PC-9 (cell line): ENCODE measurements around the gene UPK2. TPM values are rescaled to one million over a fixed set of nuclear protein-coding genes. Genes with fewer than 3 reads are reported as not detected.

Experiments used
- BruUV-seq: library from RNA; stranded (reverse); fragments of 400-500 nt; replicated peaks from 2 replicates; lab custom pipeline; 2021; lab: Mats Ljungman, UMichigan
- CTCF ChIA-PET: fragments of 300-600 bp; sonication (Branson Sonifier 250); formaldehyde crosslinking; loops from one replicate; lab custom pipeline; 2022; ENCODE audit warnings: antibody characterized with exemption; lab: Charles Lee
- POLR2A ChIA-PET: fragments of 300-600 bp; sonication (Branson Sonifier 250); formaldehyde crosslinking; loops from one replicate; lab custom pipeline; 2022; ENCODE audit warnings: antibody characterized with exemption; ENCODE audit not compliant: unreplicated experiment; lab: Charles Lee
- DNase-seq, 2 experiments: peaks; one replicate each; pipeline versions ENCODE4 v3.0.0 to v3.0.0-alpha.2; 2015 to 2022; ENCODE audit warnings: mixed read lengths in 1 of 2
- H2AFZ ChIP-seq: fragments of 200-600 bp; sonication (generic); 2 replicates; pipeline ENCODE4 v1.8.1; 2017; ENCODE audit warnings: antibody characterized with exemption
- H3F3A ChIP-seq: fragments of 200-600 bp; sonication (generic); 2 replicates; pipeline ENCODE4 v1.8.1; 2017; ENCODE audit warnings: antibody characterized with exemption, mild to moderate bottlenecking, low read depth; ENCODE audit not compliant: insufficient read depth
- H3K27ac ChIP-seq: fragments of 200-600 bp; sonication (generic); 2 replicates; pipeline ENCODE4 v1.6.1; 2016; ENCODE audit warnings: mixed run types
- H3K27me3 ChIP-seq: fragments of 200-600 bp; sonication (generic); 2 replicates; pipeline ENCODE4 v1.6.1; 2016; ENCODE audit warnings: low read depth, mixed run types; ENCODE audit not compliant: insufficient read depth
- H3K36me3 ChIP-seq: fragments of 200-600 bp; sonication (generic); 2 replicates; pipeline ENCODE4 v1.6.1; 2016; ENCODE audit warnings: low read depth, mixed run types
- H3K4me1 ChIP-seq: fragments of 200-600 bp; sonication (generic); replicated peaks from 2 replicates; pipeline ENCODE4 v1.6.1; 2016; ENCODE audit warnings: mixed run types; ENCODE audit not compliant: insufficient read depth
- H3K4me2 ChIP-seq: fragments of 200-600 bp; sonication (generic); 2 replicates; pipeline ENCODE4 v1.6.1; 2017; ENCODE audit warnings: mixed run types
- H3K4me3 ChIP-seq: fragments of 200-600 bp; sonication (generic); 2 replicates; pipeline ENCODE4 v1.6.1; 2016; ENCODE audit warnings: mixed run types
- H3K79me2 ChIP-seq: fragments of 200-600 bp; sonication (generic); 2 replicates; pipeline ENCODE4 v1.6.1; 2017; ENCODE audit warnings: low read depth, mixed run types
- H3K9me2 ChIP-seq: fragments of 200-600 bp; sonication (generic); 2 replicates; pipeline ENCODE4 v1.8.1; 2017; ENCODE audit warnings: mild to moderate bottlenecking; ENCODE audit not compliant: insufficient read depth
- H3K9me3 ChIP-seq: fragments of 200-600 bp; sonication (generic); 2 replicates; pipeline ENCODE4 v1.8.1; 2016; ENCODE audit warnings: low read depth; ENCODE audit not compliant: insufficient read depth
- H4K20me1 ChIP-seq: fragments of 200-600 bp; sonication (generic); 2 replicates; pipeline ENCODE4 v1.8.1; 2017; ENCODE audit not compliant: insufficient read depth
- CTCF ChIP-seq: fragments of 200-600 bp; sonication (generic); conservative IDR thresholded peaks from 2 replicates; pipeline ENCODE4 v1.6.1; 2017; ENCODE audit warnings: mixed run types, antibody characterized with exemption, mild to moderate bottlenecking, moderate library complexity
- EZH2 ChIP-seq: fragments of 200-600 bp; sonication (generic); IDR thresholded peaks from 2 replicates; pipeline ENCODE4 v1.8.0; 2017; ENCODE audit warnings: antibody characterized with exemption, low read depth
- intact Hi-C: fragments of 100-400 bp; cut with micrococcal nuclease; formaldehyde crosslinking; loops from one replicate; pipeline ENCODE4 v1.10.0; 2022; ENCODE audit not compliant: unreplicated experiment
- total RNA-seq: library from RNA; stranded (reverse); gene quantifications from 2 replicates; pipeline ENCODE4 v1.2.3, GENCODE V29; 2021

UPK2 gene
- total RNA-seq, 1 experiment from 2014 or later, result 17.1 TPM

GRCh38 chr11:118910309-118911112 is 45.6 kb upstream of the UPK2 start:
- intact Hi-C loops, result loop anchor here (5.0 kb wide), 1 partner anchor 407 kb away; the partner anchor contains the start of gene MCAM
- H4K20me1 ChIP-seq, result peaks cover 17% of the 10 kb centered on the region
- no peaks in the 10 kb centered on the region for H3K9me2 ChIP-seq
- H3K27ac ChIP-seq, result peak overlapping the region; percentile 96
- ChIA-PET CTCF (no interaction called here), POLR2A (interaction anchor here (0.6 to 1.8 kb wide), 3 partner anchors 8 to 17 kb away, joined by 4 to 9 read pairs (median 5); no protein-coding TSS in a partner anchor)
- no peak overlapping the region for H2AFZ ChIP-seq
- H3F3A ChIP-seq, result peaks cover 76% of the 10 kb centered on the region
- peak overlapping the region; percentile 61 for H3K4me3 ChIP-seq
- H3K4me2 ChIP-seq, result peak overlapping the region; percentile 98
- no peaks in the 10 kb centered on the region for H3K9me3 ChIP-seq
- no peaks in the 10 kb centered on the region for H3K27me3 ChIP-seq
- BruUV-seq, result no TSS peak
- peak; percentile 84 to 88 for DNase-seq
- H3K79me2 ChIP-seq, result peaks cover 85% of the 10 kb centered on the region
- no peak for TF ChIP-seq EZH2
- no peak for TF ChIP-seq CTCF
- peaks cover 80% of the 10 kb centered on the region for H3K4me1 ChIP-seq
- H3K36me3 ChIP-seq, result peaks cover 18% of the 10 kb centered on the region

GRCh38 chr11:118911113-118911879 is 44.8 kb upstream of the UPK2 start:
- TSS peak; percentile 71 for BruUV-seq
- Histone ChIP-seq H3K27me3 (no peaks in the 10 kb centered on the region), H3K4me2 (peak overlapping the region; percentile 98), H3K36me3 (peaks cover 16% of the 10 kb centered on the region), H4K20me1 (peaks cover 10% of the 10 kb centered on the region), H3K9me2 (no peaks in the 10 kb centered on the region), H3K79me2 (peaks cover 85% of the 10 kb centered on the region), H3K9me3 (no peaks in the 10 kb centered on the region), H3K27ac (peak overlapping the region; percentile 96), H3K4me1 (peaks cover 88% of the 10 kb centered on the region), H3K4me3 (peak overlapping the region; percentile 61), H3F3A (peaks cover 80% of the 10 kb centered on the region), H2AFZ (no peak overlapping the region)
- TF ChIP-seq EZH2 (no peak), CTCF (no peak)
- CTCF ChIA-PET, result interaction anchor here (0.6 kb wide), 2 partner anchors 85 to 195 kb away, joined by 6 read pairs; no protein-coding TSS in a partner anchor
- intact Hi-C loops, result loop anchor here (5.0 kb wide), 1 partner anchor 406 kb away; the partner anchor contains the start of gene MCAM
- POLR2A ChIA-PET, result interaction anchor here (1.2 to 1.8 kb wide), 2 partner anchors 11 to 15 kb away, joined by 9 to 10 read pairs; partner anchors contain the start of gene BCL9L
- DNase-seq, result peak; percentile 71 to 75
